Measurements from ENCODE around the gene NYAP2.

Gene NYAP2

GRCh38 chr2:225569995-225570394, 170.5 kb downstream of the NYAP2 start:
- no peak for DNase-seq

- DNase-seq: no peak
Measured at GRCh38 chr2:225573603-225574002, 174.1 kb downstream of the NYAP2 start.

GRCh38 chr2:225574582-225575138, 175.2 kb downstream of the NYAP2 start:
- no peak for DNase-seq

GRCh38 chr2:225581135-225581534, 181.6 kb downstream of the NYAP2 start:
- no peak for DNase-seq

GRCh38 chr2:225581906-225582305, 182.4 kb downstream of the NYAP2 start:
- no peak for DNase-seq

GRCh38 chr2:225582355-225583116, 183.0 kb downstream of the NYAP2 start:
- DNase-seq: no peak

- no peak for DNase-seq
Measured at GRCh38 chr2:225584796-225585195, 185.3 kb downstream of the NYAP2 start.

- no peak for DNase-seq
Measured at GRCh38 chr2:225590932-225591331, 191.4 kb downstream of the NYAP2 start.

- no peak for DNase-seq
Measured at GRCh38 chr2:225597911-225598310, 198.4 kb downstream of the NYAP2 start.

- DNase-seq: no peak
Measured at GRCh38 chr2:225598426-225598825, 198.9 kb downstream of the NYAP2 start.

GRCh38 chr2:225598897-225599296, 199.4 kb downstream of the NYAP2 start:
- DNase-seq: peak; percentile 10

GRCh38 chr2:225599856-225600255, 200.3 kb downstream of the NYAP2 start:
- no peak for DNase-seq

GRCh38 chr2:225600444-225600843, 200.9 kb downstream of the NYAP2 start:
- DNase-seq: no peak

GRCh38 chr2:225600865-225601264, 201.4 kb downstream of the NYAP2 start:
- DNase-seq: no peak

- DNase-seq: no peak
Measured at GRCh38 chr2:225602205-225602604, 202.7 kb downstream of the NYAP2 start.

GRCh38 chr2:225608136-225608535, 208.6 kb downstream of the NYAP2 start:
- no peak for DNase-seq

- DNase-seq: no peak
Measured at GRCh38 chr2:225612636-225613035, 213.1 kb downstream of the NYAP2 start.

GRCh38 chr2:225614915-225615314, 215.4 kb downstream of the NYAP2 start:
- no peak for DNase-seq

GRCh38 chr2:225615514-225615913, 216.0 kb downstream of the NYAP2 start:
- no peak for DNase-seq

- no peak for DNase-seq
Measured at GRCh38 chr2:225616372-225616771, 216.9 kb downstream of the NYAP2 start.

GRCh38 chr2:225616848-225617247, 217.3 kb downstream of the NYAP2 start:
- no peak for DNase-seq

- DNase-seq: no peak
Measured at GRCh38 chr2:225620227-225620626, 220.7 kb downstream of the NYAP2 start.

- no peak for DNase-seq
Measured at GRCh38 chr2:225630824-225631533, 231.5 kb downstream of the NYAP2 start.

GRCh38 chr2:225632351-225632750, 232.8 kb downstream of the NYAP2 start:
- DNase-seq: no peak

Measured in suppressor macrophage treated with lipopolysaccharide for 4 hours (primary cell).